Thyroid gland (tissue), 4 donors: ENCODE results near the gene UNC45B. TPM values are rescaled to one million over a fixed set of nuclear protein-coding genes. Genes with fewer than 3 reads are reported as not detected.
"Not testable (repeated sequence)": the region's sequence is repeated elsewhere in the genome, so short reads cannot be mapped to it uniquely, and the experiment has no call there.

ENCODE experiments used
- DNase-seq, 2 donors: peaks; one replicate each; pipeline ENCODE4 v3.0.0-alpha.2; 2019
- H3K27ac ChIP-seq, 3 donors: fragments of 200-600 bp; sonication (generic); 1 replicate in 2 of 3; 2 replicates in 1 of 3; pipeline ENCODE4 v1.5.1; 2016 to 2019; ENCODE audit warnings: mild to moderate bottlenecking in 1 of 3, moderate library complexity in 1 of 3
- H3K27me3 ChIP-seq: fragments of 200-600 bp; sonication (generic); one replicate; pipeline ENCODE4 v1.5.1; 2019
- H3K36me3 ChIP-seq, 2 donors: fragments of 200-600 bp; sonication (generic); one replicate each; pipeline ENCODE4 v1.5.1; 2016 to 2019
- H3K4me1 ChIP-seq, 2 donors: fragments of 200-600 bp; sonication (generic); one replicate each; pipeline ENCODE4 v1.5.1; 2017 to 2019
- H3K4me3 ChIP-seq, 3 donors: fragments of 200-600 bp; sonication (generic); replicated peaks in 1 of 3; 1 replicate in 2 of 3; 2 replicates in 1 of 3; pipeline ENCODE4 v1.5.1; 2016; ENCODE audit warnings: mild to moderate bottlenecking in 1 of 3
- H3K9me3 ChIP-seq: fragments of 200-600 bp; sonication (generic); one replicate; pipeline ENCODE4 v1.5.1; 2017
- CTCF ChIP-seq, 6 experiments: fragments of 200-600 bp in 3 of 6; fragments of 450-650 bp in 3 of 6; sonication (generic) in 3 of 6; IDR thresholded peaks; one replicate each; pipeline ENCODE4 v1.5.1; 2016 to 2019; ENCODE audit warnings: antibody characterized with exemption in 6 of 6, mild to moderate bottlenecking in 2 of 6, inconsistent platforms in 1 of 6, moderate library complexity in 1 of 6
- POLR2A ChIP-seq, 2 donors: fragments of 450-650 bp; IDR thresholded peaks; one replicate each; pipeline ENCODE4 v1.6.1; 2017; ENCODE audit warnings: antibody characterized with exemption in 2 of 2, mild to moderate bottlenecking in 2 of 2, moderate library complexity in 1 of 2
- WGBS, 2 donors: methylation state at CpG; one replicate each; pipeline ENCODE4 v1.1.5; 2017; 5-methylcytosine and 5-hydroxymethylcytosine counted together
- intact Hi-C: fragments of 100-400 bp; cut with DNase I; formaldehyde crosslinking; loops from one replicate; pipeline ENCODE4 v1.15.1; 2023
- total RNA-seq, 4 donors: library from RNA; depleted of rRNA; stranded (reverse); fragments of >200 nt; gene quantifications; one replicate each; pipeline ENCODE4 v1.2.3, GENCODE V29; 2016

The UNC45B gene
- total RNA-seq, 4 donors from 2014 or later, result not detected

DNA sequence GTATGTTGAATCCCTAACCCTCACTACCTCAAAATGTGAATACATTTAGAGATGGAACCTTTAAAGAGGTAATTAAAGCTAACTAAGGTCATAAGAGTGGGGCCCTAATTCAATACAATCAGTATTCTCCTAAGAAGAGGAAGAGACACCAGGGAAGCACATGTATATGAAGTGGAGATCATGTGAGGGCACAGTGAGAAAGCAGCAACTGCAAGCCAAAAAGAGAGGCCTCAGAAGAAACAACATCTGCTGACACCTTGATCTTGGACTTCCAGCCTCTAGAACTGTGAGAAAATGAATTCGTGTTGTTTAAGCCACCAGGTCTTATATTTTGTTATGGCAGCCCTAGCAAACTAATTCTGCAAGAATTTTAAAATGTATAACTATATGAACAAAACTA is 82.0 kb downstream of the UNC45B start:
- no peaks in the 10 kb centered on the region for H3K9me3 ChIP-seq
- H3K27me3 ChIP-seq, result no peaks in the 10 kb centered on the region
- H3K36me3 ChIP-seq, result no peaks in the 10 kb centered on the region
- TF ChIP-seq POLR2A (IDR thresholded peaks at IDR 0.05) (no peak), CTCF (IDR thresholded peaks at IDR 0.05) (no peak)
- DNase-seq, result no peak
- intact Hi-C loops, result loop anchor here (10.0 kb wide), 1 partner anchor 55 kb away; no protein-coding TSS in a partner anchor
- H3K4me1 ChIP-seq, result no peaks in the 10 kb centered on the region
- no peak overlapping the region for H3K27ac ChIP-seq
- 89 to 91% methylated on average over 1 of the region's 1 CpG for WGBS, 2 donors
- no peak overlapping the region for H3K4me3 ChIP-seq

GRCh38 chr17:35234315-35234714 is 86.7 kb downstream of the UNC45B start:
- intact Hi-C loops, H3K27ac ChIP-seq, H3K4me1 ChIP-seq, H3K4me3 ChIP-seq, H3K36me3 ChIP-seq, DNase-seq, H3K27me3 ChIP-seq, H3K9me3 ChIP-seq: not testable (repeated sequence)
- 90 to 92% methylated on average over 4 of the region's 4 CpGs for WGBS, 2 donors

- Histone ChIP-seq H3K4me1 (no peaks in the 10 kb centered on the region), H3K27me3 (no peaks in the 10 kb centered on the region), H3K4me3 (no peak overlapping the region), H3K27ac (no peak overlapping the region), H3K36me3 (no peaks in the 10 kb centered on the region), H3K9me3 (no peaks in the 10 kb centered on the region)
- no peak for TF ChIP-seq CTCF (IDR thresholded peaks at IDR 0.05)
- TF ChIP-seq POLR2A (IDR thresholded peaks at IDR 0.05), result no peak
- DNase-seq, result no peak
- intact Hi-C loops, result no loop called here
- WGBS, 2 donors, result 93 to 94% methylated on average over 3 of the region's 3 CpGs
Measured at GRCh38 chr17:35235289-35235688, 87.7 kb downstream of the UNC45B start.

DNA sequence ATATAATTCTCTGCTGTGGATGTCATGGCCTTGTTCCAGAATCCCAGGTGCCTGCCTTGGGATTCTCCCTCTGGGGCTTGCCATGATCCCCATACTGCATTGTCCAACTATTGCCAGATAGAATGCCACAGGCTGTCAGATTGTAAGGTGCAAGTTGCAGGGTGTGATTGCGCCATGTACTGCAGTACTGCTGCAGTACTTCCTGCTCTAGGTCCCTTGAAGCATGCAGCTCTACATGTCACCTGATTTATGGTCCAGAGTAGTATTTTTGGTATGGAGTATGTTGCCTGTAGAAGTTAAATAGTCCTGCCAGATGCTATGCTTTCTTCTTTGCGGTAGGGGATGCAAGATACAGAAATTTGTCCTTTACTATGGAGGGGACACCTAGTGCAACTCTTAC is 88.3 kb downstream of the UNC45B start:
- 94 to 95% methylated on average over 2 of the region's 2 CpGs for WGBS, 2 donors
- no peak for DNase-seq
- Histone ChIP-seq H3K4me3 (no peak overlapping the region), H3K27me3 (no peaks in the 10 kb centered on the region), H3K4me1 (no peaks in the 10 kb centered on the region), H3K27ac (no peak overlapping the region), H3K9me3 (no peaks in the 10 kb centered on the region), H3K36me3 (no peaks in the 10 kb centered on the region)
- intact Hi-C loops, result no loop called here
- TF ChIP-seq CTCF (IDR thresholded peaks at IDR 0.05) (no peak), POLR2A (IDR thresholded peaks at IDR 0.05) (no peak)

DNA sequence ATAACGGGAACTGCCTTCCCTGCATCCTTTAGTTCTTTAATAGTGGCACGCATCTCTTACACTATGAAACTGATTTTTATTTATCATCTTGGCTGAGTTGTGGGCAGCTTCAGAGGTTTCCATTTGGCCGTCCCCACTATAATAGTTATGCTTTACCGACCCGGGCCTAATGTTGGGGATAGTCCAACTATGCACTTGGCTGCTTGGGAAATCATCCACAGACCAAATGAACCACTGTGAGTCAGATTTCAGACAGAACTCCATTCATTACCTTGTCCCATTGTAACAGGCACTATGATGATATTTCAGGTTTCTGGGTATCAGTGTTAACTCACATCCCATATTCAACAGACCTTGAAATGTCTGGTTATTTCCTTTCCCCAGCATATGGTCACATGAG is 89.2 kb downstream of the UNC45B start:
- intact Hi-C loops, result no loop called here
- Histone ChIP-seq H3K9me3 (no peaks in the 10 kb centered on the region), H3K27ac (no peak overlapping the region), H3K27me3 (no peaks in the 10 kb centered on the region), H3K4me3 (no peak overlapping the region), H3K36me3 (no peaks in the 10 kb centered on the region), H3K4me1 (peaks cover 4% of the 10 kb centered on the region in 2 donors)
- WGBS, 2 donors, result 83 to 89% methylated on average over 5 of the region's 5 CpGs
- TF ChIP-seq POLR2A (IDR thresholded peaks at IDR 0.05) (no peak), CTCF (IDR thresholded peaks at IDR 0.05) (no peak)
- no peak for DNase-seq

- Histone ChIP-seq H3K27ac (no peak overlapping the region), H3K36me3 (no peaks in the 10 kb centered on the region), H3K9me3 (no peaks in the 10 kb centered on the region), H3K4me1 (peaks cover 9 to 11% of the 10 kb centered on the region in 2 donors), H3K4me3 (no peak overlapping the region), H3K27me3 (no peaks in the 10 kb centered on the region)
- DNase-seq, result no peak
- no peak for TF ChIP-seq POLR2A (IDR thresholded peaks at IDR 0.05)
- no peak for TF ChIP-seq CTCF (IDR thresholded peaks at IDR 0.05)
- WGBS, 2 donors, result 86 to 92% methylated on average over 2 of the region's 2 CpGs
- intact Hi-C loops, result no loop called here
Measured at GRCh38 chr17:35238821-35239220, 91.2 kb downstream of the UNC45B start.
